HL-60/S4 (cell line): ENCODE measurements around the gene KCNK10.

ENCODE experiments used
- in situ Hi-C: fragments of 300-500 bp; cut with MboI; formaldehyde crosslinking; loops from 2 replicates; pipeline ENCODE4 v1.14.3; 2022; ENCODE audit warnings: low sequenced_read_pairs

KCNK10 gene

GRCh38 chr14:88323086-88323522 lies at the start of gene KCNK10:
Gene KCNK10 (minus strand): TSS chr14:88323269. CDS start chr14:88322798, 471 bp downstream.
- in situ Hi-C loops: no loop called here

GRCh38 chr14:88369496-88369895 lies 46.4 kb upstream of the KCNK10 start:
- in situ Hi-C loops: no loop called here

GRCh38 chr14:88364710-88365413 lies 41.8 kb upstream of the KCNK10 start:
- in situ Hi-C loops: no loop called here

GRCh38 chr14:88363644-88364043 lies 40.6 kb upstream of the KCNK10 start:
- in situ Hi-C loops: no loop called here

GRCh38 chr14:88359500-88359899 lies 36.4 kb upstream of the KCNK10 start:
- in situ Hi-C loops: no loop called here

GRCh38 chr14:88354358-88354757 lies 31.3 kb upstream of the KCNK10 start:
- in situ Hi-C loops: no loop called here

- in situ Hi-C loops: no loop called here
Observed at GRCh38 chr14:88352698-88353097, 29.6 kb upstream of the KCNK10 start.

- in situ Hi-C loops: no loop called here
Observed at GRCh38 chr14:88351966-88352691, 29.1 kb upstream of the KCNK10 start.

GRCh38 chr14:88348546-88348945 lies 25.5 kb upstream of the KCNK10 start:
- in situ Hi-C loops: no loop called here

- in situ Hi-C loops: no loop called here
Observed at GRCh38 chr14:88346048-88346639, 23.1 kb upstream of the KCNK10 start.

- in situ Hi-C loops: no loop called here
Observed at GRCh38 chr14:88342980-88343379, 19.9 kb upstream of the KCNK10 start.

- in situ Hi-C loops: no loop called here
Observed at GRCh38 chr14:88340357-88340756, 17.3 kb upstream of the KCNK10 start.

- in situ Hi-C loops: no loop called here
Observed at GRCh38 chr14:88333036-88333435, 10.0 kb upstream of the KCNK10 start.

- in situ Hi-C loops: no loop called here
Observed at GRCh38 chr14:88327497-88327896, 4.4 kb upstream of the KCNK10 start.

GRCh38 chr14:88326352-88327103 lies 3.5 kb upstream of the KCNK10 start:
- in situ Hi-C loops: no loop called here

- in situ Hi-C loops: no loop called here
Observed at GRCh38 chr14:88325883-88326282, 2.8 kb upstream of the KCNK10 start.

GRCh38 chr14:88324930-88325329 lies 1.9 kb upstream of the KCNK10 start:
- in situ Hi-C loops: no loop called here

GRCh38 chr14:88324491-88324890 lies 1.4 kb upstream of the KCNK10 start:
- in situ Hi-C loops: no loop called here

- in situ Hi-C loops: no loop called here
Observed at GRCh38 chr14:88323523-88324199, 592 bp upstream of the KCNK10 start.

- in situ Hi-C loops: no loop called here
Observed at GRCh38 chr14:88322504-88323085, 474 bp downstream of the KCNK10 start.
